ENCODE results near the gene FAM107B.
"Not testable (repeated sequence)": the region's sequence is repeated elsewhere in the genome, so short reads cannot be mapped to it uniquely, and the experiment has no call there.

The FAM107B gene

DNA sequence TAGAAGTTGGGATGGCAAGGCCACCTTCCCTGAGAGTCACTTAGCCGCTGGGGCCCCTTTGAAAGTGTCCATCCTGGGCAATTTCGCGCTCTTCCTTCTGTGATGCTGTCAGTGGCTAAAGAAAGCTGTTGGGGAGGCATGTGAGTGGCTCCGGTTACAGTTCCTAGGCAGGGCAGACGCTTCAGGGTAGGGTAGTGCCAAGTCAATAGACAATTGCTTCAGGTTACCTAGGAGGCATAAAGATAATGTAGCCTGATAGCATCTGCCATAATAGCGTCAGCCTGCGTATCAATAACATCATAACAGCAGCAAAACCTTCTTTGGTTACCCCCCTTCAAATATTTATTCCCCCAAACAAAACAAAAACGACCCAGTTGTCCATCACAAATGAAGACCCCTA is at the start of gene FAM107B:
Gene FAM107B, minus strand, starts transcription at position 101 of the 400 bp plus-strand sequence. CDS start 234 bp downstream, outside the sequence.
- no peak for FAIRE-seq

GRCh38 chr10:14823966-14824365 is 49.3 kb upstream of the FAM107B start:
- no peak for FAIRE-seq

GRCh38 chr10:14822879-14823755 is 48.4 kb upstream of the FAM107B start:
- FAIRE-seq: peak; percentile 47

- no peak for FAIRE-seq
Measured at GRCh38 chr10:14821635-14822375, 47.1 kb upstream of the FAM107B start.

DNA sequence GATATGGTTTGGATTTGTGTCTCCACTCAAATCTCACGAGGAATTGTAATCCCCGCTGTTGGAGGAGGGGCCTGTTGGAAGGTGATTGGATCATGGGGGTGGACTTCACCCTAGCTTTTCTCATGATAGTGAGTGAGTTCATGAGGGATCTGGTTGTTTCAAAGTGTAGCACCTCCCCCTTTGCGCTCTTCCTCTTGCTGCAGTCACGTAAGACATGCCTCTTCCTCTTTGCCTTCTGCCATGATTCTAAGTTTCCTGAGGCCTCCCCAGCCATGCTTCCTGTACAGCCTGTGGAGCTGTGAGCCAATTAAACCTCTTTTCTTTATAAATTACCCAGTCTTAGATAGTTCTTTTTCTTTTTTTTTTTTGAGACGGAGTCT is 46.1 kb upstream of the FAM107B start:
- no peak for FAIRE-seq

- FAIRE-seq: no peak
Measured at GRCh38 chr10:14820010-14820774, 45.5 kb upstream of the FAM107B start.

DNA sequence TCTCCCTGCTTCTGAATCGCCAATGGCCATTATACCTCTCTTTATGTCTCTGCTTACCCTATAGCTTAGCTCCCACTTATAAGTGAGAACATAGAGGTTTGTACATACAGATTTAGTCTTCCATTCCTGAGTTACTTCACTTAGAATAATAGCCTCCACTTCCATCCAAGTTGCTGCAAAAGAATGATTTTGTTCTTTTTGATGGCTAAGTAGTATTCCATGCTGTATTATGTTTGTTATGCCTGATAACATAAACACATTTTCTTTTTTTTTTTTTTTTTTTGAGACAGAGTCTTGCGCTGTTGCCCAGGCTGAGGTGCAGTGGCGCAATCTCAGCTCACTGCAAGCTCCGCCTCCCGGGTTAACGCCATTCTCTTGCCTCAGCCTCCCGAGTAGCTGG is 42.0 kb upstream of the FAM107B start:
- FAIRE-seq: not testable (repeated sequence)

DNA sequence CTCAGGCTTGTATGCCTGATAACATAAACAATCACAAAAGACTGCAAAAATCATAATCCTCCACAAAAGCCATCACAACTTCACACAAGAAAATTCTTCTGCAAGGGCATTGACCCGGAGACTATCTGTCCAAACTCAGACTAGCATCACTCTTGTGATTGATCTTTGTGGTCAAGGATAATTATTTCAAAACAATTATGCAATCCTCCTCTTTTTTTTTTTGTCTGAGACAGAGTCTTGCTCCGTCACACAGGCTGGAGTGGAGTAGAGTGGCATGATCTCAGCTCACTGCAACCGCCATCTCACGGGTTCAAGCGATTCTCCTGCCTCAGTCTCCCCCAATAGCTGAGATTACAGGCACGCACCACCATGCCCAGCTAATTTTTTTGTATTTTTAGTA is 41.0 kb upstream of the FAM107B start:
- FAIRE-seq: no peak

GRCh38 chr10:14812271-14812670 is 37.6 kb upstream of the FAM107B start:
- FAIRE-seq: no peak

DNA sequence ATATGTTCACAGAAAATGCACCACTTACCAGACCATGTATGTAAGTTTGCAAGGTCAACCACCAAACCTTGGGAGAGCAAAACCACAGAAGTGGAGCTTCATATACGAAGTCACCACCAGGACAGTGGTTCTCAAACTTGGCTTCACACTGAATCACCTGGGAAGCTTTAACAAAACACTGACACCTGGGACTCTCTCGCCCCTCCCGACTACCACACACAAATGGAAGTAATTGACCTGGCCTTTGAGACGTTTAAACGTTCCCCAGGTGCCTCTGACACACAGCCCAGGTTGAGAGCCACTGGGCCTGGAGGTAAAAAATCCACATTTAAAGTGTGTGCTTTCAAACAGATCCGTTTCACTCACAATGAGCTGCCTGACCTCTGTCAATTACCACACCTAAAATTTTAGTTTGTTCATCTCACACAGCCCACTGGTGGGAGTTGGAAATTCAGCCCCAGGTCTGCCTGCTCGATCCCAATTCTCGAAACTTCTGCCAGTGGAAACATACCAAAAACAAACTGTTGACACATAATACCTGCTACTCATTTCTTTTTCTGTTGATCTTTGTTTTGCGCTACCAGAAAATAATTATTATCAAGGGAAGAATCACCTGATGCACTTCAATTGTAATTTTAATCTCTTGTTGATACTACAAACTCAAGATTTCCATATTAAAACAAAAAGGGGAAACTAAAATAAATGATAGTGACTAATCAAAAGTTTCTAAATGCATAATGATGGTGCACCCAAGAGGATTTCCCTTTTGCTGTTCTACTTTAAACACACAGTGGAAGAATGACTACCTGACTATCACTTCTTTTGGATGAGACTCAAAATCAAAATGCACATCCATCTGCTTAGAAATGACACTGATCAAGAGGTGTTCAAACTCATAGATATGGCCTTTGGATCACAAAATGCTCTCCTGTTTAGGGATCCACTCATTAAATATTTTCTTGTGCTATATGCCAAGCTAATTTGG is 36.6 kb upstream of the FAM107B start:
- no peak for FAIRE-seq

- FAIRE-seq: no peak
Measured at GRCh38 chr10:14806318-14806717, 31.6 kb upstream of the FAM107B start.

DNA sequence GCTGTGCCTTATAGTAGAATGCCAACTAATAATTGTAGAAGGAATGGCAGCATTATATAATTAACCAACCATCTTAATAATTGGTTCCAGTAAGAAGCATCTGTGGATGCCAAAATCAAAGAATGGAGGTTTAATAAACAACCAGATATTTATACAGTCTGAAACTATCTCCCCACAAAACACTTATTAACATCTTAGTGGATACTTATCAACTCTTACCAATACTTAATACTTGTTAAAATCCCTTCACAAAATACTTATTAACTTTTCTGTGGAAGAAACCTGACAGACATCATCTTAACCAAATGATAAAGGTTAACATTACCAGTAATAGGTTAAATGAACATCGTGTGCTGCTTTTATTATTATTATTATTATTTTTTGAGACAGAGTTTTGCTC is 29.1 kb upstream of the FAM107B start:
- no peak for FAIRE-seq

- no peak for FAIRE-seq
Measured at GRCh38 chr10:14801723-14802122, 27.0 kb upstream of the FAM107B start.

- FAIRE-seq: no peak
Measured at GRCh38 chr10:14800397-14800796, 25.7 kb upstream of the FAM107B start.

- FAIRE-seq: no peak
Measured at GRCh38 chr10:14798636-14799035, 23.9 kb upstream of the FAM107B start.

DNA sequence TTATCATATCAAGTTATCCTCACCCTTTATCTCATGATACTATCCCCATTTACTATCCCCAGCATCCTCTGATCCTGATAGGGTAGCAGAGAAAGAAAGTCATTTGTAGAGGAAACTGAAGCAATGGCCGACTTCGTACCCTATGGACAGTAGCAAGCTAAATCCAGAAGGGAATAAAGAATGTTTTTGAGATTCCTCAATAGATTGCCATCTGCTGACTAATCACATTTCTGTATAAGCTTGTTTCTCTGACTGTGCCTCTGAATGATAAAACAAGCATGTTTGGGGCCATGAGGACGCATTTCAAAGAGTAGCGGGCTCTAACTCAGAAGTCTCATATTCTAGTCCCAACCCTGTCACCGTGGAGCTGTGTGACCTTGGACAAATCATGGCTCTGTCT is 13.2 kb upstream of the FAM107B start:
- no peak for FAIRE-seq

DNA sequence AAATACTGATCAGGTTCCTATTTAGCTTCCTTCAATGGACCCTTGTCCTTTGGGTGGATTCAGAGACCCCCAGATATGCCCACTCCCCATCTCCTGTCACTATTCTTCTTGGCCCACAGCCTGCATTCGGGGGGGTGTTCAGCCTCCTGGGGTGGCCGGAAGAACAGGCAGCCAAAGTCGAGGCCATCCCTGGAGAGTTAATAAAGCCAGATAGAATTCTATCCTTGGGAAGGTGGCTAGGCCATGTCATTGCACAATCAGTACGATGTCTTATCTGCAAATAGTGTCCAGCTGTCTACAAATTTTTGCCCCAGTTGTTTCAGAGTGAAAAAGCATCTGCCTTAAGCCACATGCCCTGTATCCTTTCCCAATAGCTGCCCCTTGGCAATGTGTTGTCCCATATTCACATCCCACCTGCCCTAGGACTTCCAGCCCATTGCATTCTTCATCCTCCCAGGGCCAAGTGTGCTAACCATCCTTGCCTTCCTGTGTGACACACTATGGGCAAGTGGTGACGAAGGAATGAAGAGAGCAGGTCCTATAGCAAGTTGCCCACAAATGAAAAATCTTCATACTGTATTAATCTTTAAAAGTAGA is 9.9 kb upstream of the FAM107B start:
- no peak for FAIRE-seq

DNA sequence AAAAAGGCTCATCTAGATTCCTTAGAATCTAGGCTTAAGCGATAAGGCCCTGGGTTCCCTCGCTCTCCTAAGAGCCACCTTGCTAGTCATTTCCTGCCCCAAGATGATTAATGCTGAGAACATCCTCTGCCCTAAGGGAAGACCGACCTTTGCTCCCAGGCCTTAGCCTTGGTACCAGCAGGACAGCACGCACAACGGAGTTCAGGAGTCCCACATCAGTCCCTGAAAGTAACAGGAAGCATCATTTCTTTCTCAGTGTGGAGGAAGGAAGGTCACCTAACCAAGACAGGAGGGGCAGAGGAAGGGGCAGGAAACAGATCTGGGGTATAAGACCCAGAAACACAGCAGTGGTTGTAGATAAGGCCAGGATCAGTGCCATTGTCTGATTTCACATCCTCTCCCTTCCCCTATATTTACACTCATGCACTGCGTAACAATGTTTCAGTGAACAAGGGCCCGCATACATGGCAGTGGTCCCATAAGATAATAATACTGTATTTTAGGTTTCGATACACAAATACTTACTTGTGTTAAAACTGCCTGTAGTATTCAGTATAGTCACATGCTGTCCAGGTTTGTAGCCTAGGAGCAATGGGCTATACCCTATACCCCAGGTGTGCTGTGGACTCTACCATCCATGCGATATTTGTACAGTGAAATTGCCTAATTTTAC is 8.1 kb upstream of the FAM107B start:
- no peak for FAIRE-seq

DNA sequence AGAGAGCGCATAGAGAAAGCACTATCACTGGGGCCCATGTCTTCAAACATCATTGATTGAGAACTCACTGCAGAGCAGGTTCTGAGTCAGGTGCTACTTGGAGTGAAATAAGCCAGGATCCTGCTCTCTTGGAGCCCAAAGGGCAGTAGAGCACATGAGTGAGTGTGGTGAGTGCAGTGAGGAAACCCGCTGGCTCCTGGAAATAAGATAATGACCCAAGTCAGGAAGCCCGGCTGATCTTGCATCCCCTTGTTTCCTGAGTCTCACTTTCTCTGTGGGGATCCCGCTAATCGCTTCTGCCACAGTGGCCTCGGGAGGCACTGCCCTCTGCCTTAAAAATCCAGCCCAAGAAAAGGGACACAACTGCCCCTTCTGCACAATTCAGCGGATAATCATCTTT is 7.1 kb upstream of the FAM107B start:
- no peak for FAIRE-seq

DNA sequence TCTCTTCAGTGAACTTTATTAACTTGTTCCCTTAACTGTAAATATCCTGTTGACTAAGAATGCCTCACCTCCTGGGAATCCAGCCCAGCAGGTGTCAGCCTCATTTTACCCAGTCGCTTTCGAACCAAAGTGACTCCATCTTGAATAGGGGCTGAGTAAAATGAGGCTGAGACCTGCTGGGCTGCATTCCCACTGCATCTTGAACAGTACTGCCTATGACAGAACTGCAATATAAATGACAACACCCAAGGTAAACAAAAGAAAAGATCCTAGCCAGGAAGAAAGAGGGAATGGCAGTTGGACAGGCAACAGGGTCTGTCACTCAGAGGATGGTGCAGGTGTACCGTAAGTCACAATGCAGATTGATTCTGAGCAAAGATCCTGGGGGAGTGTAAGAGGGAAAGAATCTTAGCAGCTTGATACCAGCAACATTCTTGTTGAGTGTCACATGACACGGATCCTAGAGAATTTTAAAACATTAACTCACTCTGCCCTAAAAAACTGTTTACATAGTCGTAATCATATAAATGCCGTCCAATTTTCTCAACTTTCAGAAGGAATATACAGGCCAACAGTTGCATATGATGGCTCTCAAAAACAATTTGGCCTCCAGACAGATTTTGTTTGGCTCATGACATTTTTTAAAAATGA is 4.4 kb upstream of the FAM107B start:
- no peak for FAIRE-seq
